Amniotic epithelial cell (primary cell): ENCODE results near the gene TESMIN.

Source experiments
- DNase-seq: peaks from one replicate; pipeline ENCODE4 v3.0.0-alpha.2; 2010; ENCODE audit warnings: low read depth

TESMIN gene

DNA sequence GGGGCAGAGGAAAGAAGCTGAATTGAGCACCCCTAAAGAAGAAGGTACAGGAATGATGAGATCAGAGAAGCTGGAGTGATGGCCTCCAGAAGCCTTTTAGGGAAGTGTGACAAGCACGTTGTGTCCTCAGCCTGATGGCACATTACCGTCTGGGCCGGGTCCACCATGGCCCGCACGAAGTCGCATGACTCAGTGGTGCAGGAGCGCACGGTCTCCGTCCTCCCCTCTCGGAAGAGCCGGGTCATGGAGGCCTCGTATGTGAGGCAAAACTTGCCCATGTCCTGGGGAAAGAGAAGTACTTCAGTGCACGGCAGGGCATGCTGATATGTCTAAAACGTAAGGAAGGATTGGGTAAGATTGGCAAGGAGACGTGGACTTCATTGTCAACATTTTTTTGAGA lies 11.2 kb upstream of the TESMIN start:
- no peak for DNase-seq

DNA sequence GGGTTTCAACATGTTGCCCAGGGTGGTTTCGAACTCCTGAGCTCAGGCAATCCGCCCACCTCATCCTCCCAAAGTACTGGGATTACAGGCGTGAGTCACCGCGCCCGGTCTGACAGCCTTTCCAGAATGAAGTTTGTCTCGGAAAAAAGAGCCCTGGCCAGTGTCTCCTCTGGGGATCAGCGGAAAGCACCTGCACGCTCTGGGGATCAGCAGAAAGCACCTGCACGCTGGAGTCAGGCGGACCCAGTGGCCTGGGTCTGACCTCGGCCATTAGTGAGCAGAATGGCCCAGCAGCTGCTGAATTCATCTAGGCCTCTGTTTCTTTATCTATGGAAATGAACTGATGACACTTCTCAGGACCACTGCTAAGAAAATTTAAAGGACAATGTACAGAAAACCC lies 10.5 kb upstream of the TESMIN start:
- DNase-seq: no peak

DNA sequence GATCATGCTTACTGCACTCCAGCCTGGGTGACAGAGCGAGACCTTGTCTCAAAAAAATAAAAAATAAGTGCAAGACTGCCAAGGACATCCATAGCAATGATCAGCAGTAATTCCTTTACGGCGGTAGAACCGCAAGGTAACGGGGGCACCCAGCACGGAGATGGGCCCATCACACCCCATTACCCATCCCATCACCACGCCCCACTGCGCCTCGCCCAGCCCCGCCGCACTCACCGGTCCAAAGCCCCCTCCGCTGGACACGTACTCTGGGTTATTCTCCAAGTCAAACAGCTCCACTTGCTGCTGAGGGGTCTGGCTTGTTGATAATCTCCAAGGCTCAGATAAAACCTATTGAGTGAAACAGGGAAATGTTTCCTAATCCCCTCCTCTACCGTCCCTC lies 8.7 kb upstream of the TESMIN start:
- DNase-seq: no peak

DNA sequence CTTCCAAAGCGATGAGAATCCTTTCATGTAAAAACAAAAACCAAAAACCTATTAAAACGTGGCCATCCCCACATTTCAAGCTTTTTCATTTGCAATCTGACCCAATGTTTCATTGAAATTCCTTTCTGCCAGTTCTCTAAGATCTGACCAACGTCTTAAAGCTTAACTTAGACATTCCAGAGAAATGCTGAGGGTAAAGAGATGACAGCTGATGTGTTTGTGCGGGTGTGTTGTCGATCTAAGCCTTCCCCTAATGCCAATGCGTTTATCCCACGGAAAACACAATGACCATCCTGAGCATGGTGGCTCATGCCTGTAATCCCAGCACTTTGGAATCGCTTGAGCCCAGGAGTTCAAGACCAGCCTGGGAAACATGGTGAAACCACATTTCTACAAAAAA lies 6.4 kb upstream of the TESMIN start:
- DNase-seq: no peak

DNA sequence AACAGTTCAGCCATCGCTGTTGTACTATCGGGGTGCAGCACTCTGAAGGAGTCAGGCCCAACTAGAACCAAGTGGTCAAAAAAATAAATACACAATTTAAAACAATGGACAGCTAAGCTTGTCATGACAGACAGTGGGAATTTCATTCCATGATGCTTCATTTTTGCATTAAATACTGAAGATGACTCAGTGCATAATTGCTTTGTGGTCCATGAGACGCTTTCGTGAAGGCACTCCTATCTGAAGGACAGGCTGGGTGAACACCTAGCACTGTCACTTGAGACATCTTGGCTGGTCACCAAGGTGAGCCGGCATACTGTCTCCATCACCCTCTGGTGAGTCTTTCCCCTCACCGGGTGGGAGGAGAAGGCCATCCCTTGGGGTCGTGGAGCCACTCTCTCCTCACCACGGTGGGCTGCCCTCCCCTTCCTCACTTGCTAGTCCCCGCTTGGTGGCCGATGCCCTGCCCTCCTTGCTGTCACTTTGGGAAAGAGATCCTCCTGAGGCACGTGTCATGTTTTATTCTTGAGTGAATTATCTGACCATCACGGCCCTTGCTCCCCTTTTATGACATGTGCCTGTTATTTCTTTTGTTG lies 4.9 kb upstream of the TESMIN start:
- DNase-seq: no peak

DNA sequence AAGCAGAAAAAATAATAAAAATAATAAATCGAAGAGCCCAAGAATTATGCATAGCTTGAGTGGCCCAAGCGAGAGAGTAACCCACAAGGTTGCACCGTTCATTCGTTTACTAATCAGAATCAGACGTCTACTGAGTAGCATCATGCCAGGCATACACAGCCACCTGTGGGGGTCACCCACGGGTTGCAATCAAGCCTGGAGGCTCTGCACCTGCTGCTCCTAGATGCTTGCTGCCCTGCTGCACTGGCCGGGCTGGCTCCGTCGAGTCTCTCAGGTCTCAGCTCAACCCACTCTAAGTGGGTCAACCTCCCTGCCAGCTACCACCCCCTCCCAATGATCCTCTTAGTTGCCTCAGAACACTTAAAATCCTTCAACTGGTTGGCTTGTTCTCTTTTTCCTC lies 2.0 kb upstream of the TESMIN start:
- DNase-seq: no peak

DNA sequence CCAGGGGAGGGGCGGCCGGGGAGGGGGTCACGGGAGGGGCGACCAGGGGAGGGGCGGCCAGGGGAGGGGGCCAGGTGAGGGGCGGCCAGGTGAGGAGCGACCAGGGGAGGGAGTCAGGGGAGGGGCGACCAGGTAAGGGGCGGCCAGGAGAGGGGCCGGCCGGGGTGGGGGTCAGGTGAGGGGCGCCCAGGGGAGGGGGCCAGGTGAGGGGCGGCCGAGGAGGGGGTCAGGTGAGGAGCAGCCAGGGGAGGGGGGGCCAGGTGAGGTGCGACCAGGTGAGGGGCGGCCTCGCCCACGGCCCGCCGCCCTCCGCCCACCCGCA lies 355 bp downstream of the TESMIN start:
- DNase-seq: no peak

DNA sequence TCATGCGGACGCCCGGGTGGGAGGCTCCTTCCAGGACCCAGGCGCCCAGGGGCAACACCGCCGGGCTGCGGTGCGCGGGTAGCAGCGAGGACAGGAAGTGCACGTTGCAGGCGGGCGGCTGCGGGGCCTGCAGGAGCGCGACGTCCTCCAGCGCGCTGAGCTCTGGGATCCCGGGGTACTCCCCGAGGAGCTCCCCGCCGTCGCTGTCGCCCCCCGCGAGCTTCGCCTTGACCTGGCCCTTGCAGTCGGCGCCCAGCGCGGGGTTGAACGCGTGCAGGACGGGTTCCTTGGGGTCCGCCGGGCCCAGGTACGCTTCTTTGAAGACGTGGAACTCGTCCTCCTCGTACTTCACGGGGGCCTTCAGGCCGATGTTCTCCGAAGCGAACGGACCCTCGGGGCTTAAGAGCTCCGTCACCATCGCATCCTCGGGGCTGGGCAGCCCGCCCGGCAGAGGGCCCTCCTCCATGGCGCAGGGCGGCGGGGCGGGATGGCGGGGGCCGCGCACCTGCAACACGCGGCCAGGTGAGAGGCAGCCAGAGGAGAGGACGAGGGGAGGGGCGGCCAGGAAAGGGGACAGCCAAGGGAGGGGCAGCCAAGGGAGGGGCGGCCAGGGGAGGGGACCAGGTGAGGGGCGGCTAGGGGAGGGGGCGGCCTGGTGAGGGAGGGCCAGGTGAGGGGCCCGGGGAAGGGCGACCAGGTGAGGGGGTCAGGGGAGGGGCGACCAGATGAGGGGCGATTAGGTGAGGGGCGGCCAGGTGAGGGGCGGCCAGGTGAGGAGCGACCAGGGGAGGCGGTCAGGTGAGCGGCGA lies 921 bp downstream of the TESMIN start:
- DNase-seq: no peak

DNA sequence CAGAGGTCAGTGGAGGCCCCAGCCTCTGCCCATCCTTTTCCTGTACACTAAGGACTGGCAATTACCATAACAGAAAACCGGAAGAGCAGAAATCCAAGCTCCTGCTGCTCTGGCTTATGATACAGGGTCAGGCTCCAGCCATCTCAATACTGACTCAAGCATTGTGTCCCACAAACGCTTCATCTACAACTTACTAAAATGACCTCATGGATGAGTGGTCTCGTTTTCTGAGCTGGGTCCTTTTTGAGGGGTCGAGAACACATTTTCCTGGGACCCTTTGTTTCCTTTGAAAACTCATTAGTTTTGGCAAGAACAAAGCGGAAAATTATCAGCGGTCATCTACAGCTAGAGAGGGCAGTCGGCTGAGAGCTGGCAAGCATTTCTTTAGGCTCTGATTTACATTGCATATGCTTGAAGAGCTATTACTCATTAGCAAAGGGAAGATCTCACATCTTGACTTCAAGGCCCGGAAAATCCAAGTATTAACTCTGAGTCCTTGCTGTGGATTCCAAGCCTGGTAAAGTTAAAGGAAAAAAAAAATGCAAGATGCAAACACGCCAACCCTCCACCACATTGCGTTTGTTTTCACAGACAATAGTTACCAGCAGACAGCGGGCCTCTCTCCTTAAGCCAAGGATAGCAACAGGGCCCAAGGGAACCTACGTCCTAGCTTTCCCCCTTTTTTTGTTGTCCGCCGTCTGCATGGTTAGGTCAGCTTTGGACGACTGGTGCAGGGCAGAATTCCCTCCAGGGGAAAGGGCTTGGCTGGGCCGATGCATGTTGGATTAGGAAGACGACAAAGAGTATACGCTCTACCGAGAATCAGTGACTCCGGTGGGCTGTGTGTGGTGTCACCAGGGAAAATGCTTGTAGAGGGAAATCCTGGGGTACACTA lies 1.8 kb downstream of the TESMIN start:
- peak; percentile 6 for DNase-seq

DNA sequence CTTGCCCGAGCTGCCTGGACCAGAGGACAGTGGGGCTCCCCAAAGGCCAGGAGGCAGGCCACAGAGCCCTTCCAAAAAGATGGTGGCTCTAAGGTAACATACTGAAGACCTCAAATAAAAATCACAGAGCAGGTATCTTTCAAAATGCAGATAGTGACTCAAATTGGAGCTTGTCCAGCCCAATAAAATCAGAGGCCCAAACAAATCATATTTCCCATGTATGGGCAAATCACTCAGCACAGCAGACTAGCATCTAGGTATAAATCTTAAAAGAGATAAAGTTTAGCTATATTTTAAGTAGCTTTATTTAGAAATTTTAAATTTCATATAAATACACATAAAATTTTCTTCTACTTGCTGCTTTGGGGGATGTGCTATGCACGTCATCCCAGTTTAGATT lies 3.3 kb downstream of the TESMIN start:
- DNase-seq: no peak

DNA sequence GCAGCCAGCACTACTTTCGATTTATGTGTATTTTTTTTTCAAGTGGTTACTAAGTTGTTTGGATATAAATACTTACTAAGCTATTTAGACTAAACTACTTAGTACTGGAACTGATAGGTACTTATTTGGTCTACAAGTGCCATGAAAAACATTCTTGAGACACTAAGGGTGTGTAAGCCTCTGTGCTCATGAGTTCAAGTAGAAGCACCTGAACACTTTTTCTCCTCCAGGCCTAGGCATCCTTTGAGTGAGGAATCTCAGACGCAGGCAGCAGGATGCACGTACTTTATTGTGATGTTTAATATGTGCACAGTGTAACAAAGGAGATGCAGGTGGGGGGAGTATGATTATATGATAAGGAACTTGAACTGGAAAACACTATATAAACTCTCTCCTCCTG lies 7.8 kb downstream of the TESMIN start:
- no peak for DNase-seq

DNA sequence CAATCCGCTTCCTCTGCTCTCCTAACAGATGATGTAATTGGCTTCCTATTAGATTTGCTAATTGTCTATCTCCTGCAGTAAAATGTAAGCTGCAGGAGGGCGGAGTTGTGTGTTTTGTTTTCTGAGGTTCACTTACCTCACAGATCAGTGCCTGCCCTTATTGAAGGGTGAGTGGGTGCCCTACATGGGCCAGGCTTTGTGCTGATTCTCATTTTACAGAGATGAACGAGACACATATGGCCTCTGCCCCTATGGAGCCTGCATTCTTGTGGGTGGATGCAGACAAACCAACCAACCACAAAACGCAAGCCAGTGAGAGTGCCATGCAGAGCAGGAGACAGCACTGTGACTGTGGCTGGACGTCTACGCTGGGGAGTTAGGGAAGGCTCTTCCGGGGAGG lies 9.9 kb downstream of the TESMIN start:
- no peak for DNase-seq

DNA sequence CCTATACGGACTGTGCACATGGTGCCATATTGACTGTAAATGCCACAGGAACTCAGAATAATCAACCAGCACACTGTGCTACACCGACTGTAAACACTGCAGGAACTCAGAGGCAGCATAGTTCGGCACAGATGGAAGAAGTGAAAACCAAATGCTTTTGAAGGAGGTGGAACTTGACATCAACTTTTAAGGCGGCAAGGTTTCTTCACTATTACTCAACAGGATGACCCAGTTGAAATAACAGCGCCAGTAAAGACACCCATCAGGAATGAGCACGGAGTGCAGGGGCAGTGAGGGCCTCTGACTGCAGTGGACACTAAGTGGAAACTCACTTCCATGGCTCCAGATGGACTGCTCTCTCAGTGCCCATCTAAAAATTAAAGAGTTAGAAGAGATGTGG lies 15.7 kb downstream of the TESMIN start:
- no peak for DNase-seq

DNA sequence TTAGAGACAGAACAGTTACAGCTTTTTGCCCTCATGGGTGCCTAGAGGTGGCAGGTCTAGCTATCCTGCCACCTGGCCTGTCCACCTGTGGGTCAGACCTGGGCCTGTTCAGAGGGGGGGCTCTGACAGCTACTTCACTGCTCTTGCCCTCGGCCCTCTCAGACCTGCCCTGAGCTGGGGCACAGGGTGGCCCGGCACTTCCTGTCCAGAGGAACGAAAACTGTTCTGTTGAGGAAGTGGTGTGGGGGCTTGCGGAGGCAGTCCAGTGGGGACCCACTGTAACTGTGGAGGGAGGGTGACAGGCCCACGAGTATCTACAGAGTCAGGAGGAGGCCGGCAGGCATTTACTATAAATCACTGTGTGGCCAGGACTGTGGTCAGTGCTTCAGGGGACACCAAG lies 16.2 kb downstream of the TESMIN start:
- DNase-seq: no peak

DNA sequence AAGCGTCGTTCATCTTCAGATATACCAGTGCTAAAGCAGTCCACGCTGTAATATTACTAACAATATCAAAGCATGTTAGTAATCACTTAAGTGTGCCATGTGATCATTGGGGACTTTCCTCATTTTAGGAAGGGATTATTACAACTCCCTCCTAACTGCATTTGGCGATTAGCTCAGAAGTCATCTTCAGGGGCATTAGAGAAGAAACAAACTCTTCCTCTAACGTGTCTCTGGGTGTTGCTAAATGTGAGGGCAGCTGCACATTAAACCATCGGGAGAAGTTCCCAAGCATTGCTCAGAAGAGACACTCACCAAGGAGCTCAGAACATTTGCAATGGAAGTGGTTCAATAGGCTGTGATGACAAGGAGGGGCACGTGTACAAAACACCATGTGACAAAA lies 17.2 kb downstream of the TESMIN start:
- DNase-seq: no peak

DNA sequence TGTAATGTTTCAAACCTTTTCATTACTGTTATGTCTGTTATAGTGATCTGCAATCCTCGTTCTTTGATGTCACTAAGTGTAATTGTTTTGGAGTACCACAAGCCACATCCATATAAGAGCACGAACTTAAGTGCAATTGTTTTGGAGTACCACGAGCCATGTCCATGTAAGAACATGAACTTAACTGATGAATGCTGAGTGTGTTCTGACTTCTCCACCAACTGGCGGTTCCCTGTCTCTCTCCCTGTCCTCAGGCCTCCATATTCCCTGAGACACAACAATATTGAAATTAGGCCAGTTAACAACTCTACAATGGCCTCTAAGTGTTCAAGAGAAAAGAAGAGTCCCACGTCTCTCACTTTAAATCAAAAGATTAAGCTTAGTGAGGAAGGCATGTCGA lies 23.5 kb downstream of the TESMIN start:
- no peak for DNase-seq

DNA sequence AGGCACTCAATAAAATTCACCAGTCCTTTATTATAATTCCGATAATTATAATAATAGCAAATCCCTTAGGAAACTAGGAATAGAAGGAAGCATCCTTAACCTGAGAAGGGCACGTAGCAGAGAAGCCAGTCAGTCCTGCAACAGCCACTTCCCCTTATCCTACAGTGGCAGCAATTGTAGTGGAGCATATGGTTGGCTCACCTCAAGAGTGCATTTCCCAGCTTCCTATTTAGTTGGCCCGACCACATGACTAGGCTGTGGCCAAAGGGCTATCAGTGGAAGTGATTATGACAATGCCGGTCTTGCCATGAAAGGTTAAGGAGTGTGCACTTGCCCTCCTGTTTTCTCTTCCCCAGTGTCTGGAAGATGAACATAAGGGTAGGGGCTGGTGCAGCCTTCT lies 27.0 kb downstream of the TESMIN start:
- DNase-seq: no peak

DNA sequence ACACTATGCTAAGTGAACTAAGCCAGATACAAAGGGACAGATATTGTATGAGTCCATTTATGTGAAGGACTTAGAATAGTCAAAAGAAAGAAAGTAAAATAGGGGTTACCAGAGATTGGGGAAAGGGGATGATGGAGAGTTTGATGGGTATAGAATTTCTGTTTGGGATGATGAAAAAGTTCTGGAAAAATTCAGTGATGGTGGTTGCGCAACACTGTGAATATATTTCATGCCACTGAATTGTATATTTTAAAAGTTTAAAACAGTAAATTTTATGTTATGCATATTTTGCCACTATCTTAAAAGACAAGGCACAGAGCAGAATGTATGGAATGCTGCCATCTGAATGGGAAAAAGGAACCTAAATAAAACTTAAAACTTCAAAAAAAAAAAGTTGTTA lies 29.2 kb downstream of the TESMIN start:
- no peak for DNase-seq

DNA sequence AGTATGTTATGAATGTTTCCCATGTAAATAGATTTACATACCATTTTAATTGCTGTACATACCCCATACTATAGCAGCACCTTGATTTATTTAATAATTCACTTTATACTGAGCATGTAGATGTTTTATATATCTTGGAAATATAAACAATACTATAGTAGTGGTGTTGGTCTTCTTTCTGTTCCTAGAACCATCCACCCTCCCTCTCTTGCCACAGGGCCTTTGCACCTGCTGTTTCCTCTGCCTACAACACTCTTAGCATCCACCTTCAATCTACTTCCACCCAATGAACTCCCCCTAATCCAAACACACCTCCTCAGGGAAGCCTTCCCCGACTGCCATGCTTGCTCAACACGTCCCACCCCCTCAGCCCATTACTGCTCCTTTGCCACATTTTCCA lies 30.2 kb downstream of the TESMIN start:
- DNase-seq: no peak

DNA sequence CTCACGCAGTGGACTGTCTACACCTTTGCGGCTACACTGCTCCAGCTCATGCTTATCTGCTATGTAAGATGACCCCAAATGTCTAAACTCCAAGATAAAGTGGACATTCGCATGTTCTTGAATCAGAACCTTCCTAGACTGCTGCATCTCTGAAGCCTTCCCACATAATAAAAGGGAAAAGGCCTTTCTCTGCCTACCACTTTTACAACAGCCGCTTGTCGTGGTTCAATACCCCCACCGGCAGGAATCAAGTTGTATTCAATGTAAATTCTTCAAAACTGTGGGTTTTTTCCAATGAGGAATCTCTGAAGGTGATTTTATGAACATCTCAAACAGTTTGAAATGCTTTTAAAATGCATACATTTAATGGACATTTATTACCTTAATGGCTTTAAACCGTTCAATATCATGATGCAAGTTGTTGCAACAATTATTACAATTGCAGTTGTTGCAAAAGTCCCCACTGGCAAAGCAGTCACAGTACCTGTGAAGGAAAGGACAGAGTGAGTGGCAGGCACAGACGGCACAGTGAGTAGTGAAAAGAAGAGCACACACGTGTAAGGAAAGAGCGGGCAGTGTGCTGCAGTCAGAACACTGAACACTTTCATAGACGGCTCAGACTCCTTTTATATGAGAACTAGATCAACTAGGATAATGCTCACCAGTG lies 35.7 kb downstream of the TESMIN start:
- DNase-seq: no peak

DNA sequence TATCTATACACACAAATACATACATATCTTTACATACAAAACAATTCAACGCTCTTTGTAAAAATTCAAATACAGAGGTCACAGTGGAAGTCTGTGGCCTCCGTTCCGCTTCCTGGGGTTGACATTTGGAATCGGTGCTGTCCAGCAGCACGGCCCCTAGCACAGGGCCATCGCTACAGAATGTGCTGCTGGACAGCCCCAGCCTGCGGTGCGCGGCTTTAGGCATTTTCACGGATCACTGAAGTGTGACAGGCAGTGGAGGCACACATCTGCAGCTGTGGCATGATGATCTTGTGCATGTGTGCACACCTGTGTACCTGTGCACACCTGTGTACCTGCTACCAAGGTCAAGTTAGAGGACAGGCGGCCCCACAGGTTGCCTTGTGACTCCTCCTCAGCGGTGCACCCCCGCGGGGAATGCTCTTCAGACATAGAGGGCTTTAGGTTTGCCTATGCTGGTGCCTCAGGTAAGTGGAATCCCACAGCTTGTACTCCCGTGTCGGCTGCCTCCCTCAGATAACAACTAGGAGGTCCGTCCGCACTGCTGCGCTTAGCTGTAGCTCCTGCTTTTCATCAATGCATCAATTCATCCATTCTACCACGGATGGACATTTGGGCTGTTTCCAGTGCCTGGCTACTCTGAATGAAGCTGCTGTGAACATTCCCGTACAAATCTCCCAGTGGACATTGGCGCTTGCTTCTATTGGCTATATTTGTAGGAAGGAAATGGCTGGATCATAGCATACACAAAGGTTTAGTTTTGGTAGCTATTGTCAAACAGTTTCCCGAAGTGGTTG lies 37.1 kb downstream of the TESMIN start:
- no peak for DNase-seq

DNA sequence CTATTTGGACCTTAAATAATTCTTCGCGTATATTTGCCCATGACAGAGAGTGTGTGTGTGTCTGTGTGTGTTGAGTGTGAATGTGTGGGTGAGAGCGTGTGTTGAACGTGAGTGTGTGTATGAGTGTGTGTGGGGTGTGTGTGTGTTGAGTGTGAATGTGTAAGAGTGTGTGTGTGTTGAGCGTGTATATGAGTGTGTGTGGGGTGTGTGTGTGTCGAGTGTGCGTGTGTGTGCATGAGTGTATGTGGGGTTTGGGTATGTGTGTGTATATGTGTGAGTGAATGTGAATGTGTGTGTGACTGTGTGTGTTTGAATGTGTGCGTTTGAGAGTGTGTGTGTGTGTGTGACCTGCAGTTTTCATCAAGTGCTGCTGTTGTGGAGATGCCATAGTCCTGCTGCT lies 40.2 kb downstream of the TESMIN start:
- DNase-seq: no peak
